ENCODE data around the gene HIPK2. TPM values are rescaled to one million over a fixed set of nuclear protein-coding genes. Genes with fewer than 3 reads are reported as not detected.

Gene HIPK2
- total RNA-seq, 2 experiments from 2014 or later, result 22.5 to 27.5 TPM

GRCh38 chr7:139635526-139636302 lies 142.1 kb downstream of the HIPK2 start:
- H3K36me3 Mint-ChIP-seq (ENCODE audit: low read depth), result peaks cover 29% of the 10 kb centered on the region
- H3K27me3 Mint-ChIP-seq, result no peaks in the 10 kb centered on the region
- H3K9me3 Mint-ChIP-seq, result peaks cover 5% of the 10 kb centered on the region
- peak overlapping the region; percentile 98 for H3K27ac Mint-ChIP-seq
- H3K4me1 Mint-ChIP-seq, result peaks cover 63% of the 10 kb centered on the region
- ChIA-PET CTCF (interaction anchor here (1.0 to 1.7 kb wide), 6 partner anchors 10 to 367 kb away, joined by 3 read pairs; no protein-coding TSS in a partner anchor), POLR2A (interaction anchor here (0.6 to 0.7 kb wide), 2 partner anchors 11 to 136 kb away, joined by 3 to 5 read pairs; no protein-coding TSS in a partner anchor)
- DNase-seq, result peak; percentile 85
- H3K4me3 Mint-ChIP-seq, result peak overlapping the region; percentile 75

DNA sequence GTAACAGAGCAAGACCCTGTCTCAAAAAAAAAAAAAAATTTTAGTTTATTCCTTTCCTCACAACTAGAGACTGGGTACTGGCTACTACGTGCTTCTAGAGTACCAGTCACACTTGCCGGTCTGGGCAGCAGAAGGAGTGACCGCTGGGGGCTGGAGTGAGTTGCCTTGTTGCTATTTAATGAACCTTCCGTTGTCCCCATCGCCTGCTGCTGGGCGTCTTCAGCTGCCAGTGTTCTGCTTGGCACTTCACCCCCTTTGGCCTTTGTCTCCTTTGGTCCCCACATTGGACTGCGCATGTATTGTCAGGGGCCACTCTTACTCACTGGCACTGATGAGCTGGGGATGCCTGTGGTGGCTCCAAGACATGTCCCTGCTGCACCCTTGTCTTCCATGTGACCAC lies 143.7 kb downstream of the HIPK2 start:
- Mint-ChIP-seq H3K9me3 (peaks cover 6% of the 10 kb centered on the region), H3K27ac (peak overlapping the region; percentile 38), H3K27me3 (no peaks in the 10 kb centered on the region), H3K4me3 (no peak overlapping the region), H3K4me1 (peaks cover 66% of the 10 kb centered on the region), H3K36me3 (ENCODE audit: low read depth) (peaks cover 42% of the 10 kb centered on the region)
- DNase-seq, result no peak
- CTCF ChIA-PET, result interaction anchor here (2.9 kb wide), 1 partner anchor 11 kb away, joined by 10 read pairs; no protein-coding TSS in a partner anchor
- POLR2A ChIA-PET, result no interaction called here

DNA sequence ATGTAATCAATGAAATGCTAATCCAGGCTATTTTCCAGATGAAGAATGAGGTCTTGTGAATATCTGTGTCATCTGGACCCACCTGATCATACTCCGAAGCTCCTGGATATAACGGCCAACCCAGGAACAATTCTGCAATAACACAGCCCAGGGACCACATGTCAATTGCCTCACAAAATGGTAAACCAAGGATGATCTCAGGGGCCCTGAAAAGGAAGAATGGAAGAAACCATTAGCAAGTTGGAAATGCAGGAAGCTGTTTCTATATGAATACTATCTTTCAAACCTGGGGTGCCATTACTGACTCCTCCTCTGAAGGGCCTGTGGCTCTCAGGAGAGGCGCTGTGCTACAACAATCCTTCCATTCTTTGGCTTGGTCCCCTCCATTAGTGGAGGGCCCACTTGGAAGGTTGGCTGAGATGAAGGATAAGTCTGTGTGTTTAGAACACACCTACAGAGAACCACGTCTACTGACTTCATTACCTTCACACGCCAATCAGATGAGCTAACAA lies 146.2 kb downstream of the HIPK2 start:
- Mint-ChIP-seq H3K4me1 (peaks cover 75% of the 10 kb centered on the region), H3K36me3 (ENCODE audit: low read depth) (peaks cover 58% of the 10 kb centered on the region), H3K27me3 (no peaks in the 10 kb centered on the region), H3K9me3 (peaks cover 11% of the 10 kb centered on the region), H3K27ac (no peak overlapping the region), H3K4me3 (no peak overlapping the region)
- ChIA-PET CTCF (interaction anchor here (1.0 to 2.9 kb wide), 7 partner anchors 11 to 629 kb away, joined by 3 to 10 read pairs (median 4); no protein-coding TSS in a partner anchor), POLR2A (no interaction called here)
- DNase-seq, result no peak

GRCh38 chr7:139630643-139631519 lies 146.9 kb downstream of the HIPK2 start:
- H3K27me3 Mint-ChIP-seq, result no peaks in the 10 kb centered on the region
- peaks cover 62% of the 10 kb centered on the region for H3K36me3 Mint-ChIP-seq (ENCODE audit: low read depth)
- CTCF ChIA-PET, result interaction anchor here (1.7 kb wide), 1 partner anchor 10 kb away, joined by 5 read pairs; no protein-coding TSS in a partner anchor
- peaks cover 75% of the 10 kb centered on the region for H3K4me1 Mint-ChIP-seq
- H3K4me3 Mint-ChIP-seq, result no peak overlapping the region
- POLR2A ChIA-PET, result no interaction called here
- H3K27ac Mint-ChIP-seq, result peak overlapping the region; percentile 82
- DNase-seq, result no peak
- peaks cover 11% of the 10 kb centered on the region for H3K9me3 Mint-ChIP-seq

DNA sequence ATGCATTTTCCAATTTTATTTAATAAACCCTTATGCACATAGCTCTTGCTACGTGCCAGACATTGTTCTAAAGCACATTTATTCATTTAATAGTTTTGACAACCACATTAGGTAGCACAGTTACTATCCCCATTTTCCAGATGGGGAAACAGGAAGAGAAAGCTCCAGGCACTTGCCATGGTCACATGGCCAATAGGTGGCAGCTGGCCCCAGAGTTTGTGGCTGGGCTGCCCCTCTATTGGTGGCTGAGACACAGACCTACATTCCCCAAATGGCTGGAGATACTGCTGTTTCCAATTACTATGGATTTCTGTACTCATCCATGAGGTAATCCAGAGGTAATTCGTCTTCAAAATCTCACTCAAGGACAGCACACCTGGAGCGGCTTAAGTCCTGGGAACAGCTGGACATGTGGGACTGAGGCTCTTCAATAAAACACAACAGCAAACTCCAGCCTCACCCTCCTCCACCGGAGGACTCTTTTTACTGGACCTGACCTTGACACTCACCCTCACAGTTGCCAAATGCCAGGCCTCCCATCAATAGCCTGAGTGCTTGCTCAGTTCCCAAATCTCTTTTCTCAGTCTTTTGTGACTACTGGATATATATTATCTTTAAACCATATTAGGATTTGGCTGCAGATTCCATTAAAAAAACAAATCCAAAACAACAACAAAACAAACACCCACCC lies 148.3 kb downstream of the HIPK2 start:
- ChIA-PET POLR2A (no interaction called here), CTCF (interaction anchor here (1.7 to 2.8 kb wide), 4 partner anchors 9 to 28 kb away, joined by 5 to 12 read pairs (median 9); no protein-coding TSS in a partner anchor)
- Mint-ChIP-seq H3K9me3 (peaks cover 11% of the 10 kb centered on the region), H3K4me3 (no peak overlapping the region), H3K36me3 (ENCODE audit: low read depth) (peaks cover 69% of the 10 kb centered on the region), H3K4me1 (peaks cover 77% of the 10 kb centered on the region), H3K27ac (peak overlapping the region; percentile 82), H3K27me3 (no peaks in the 10 kb centered on the region)
- DNase-seq, result no peak

GRCh38 chr7:139627831-139628230 lies 150.0 kb downstream of the HIPK2 start:
- Mint-ChIP-seq H3K36me3 (ENCODE audit: low read depth) (peaks cover 69% of the 10 kb centered on the region), H3K27me3 (no peaks in the 10 kb centered on the region), H3K9me3 (peaks cover 8% of the 10 kb centered on the region), H3K4me3 (no peak overlapping the region), H3K27ac (peak overlapping the region; percentile 88), H3K4me1 (peaks cover 82% of the 10 kb centered on the region)
- ChIA-PET CTCF (interaction anchor here (1.0 to 2.8 kb wide), 3 partner anchors 12 to 40 kb away, joined by 3 to 12 read pairs (median 6); no protein-coding TSS in a partner anchor), POLR2A (no interaction called here)
- no peak for DNase-seq

GRCh38 chr7:139626817-139627216 lies 151.0 kb downstream of the HIPK2 start:
- ChIA-PET POLR2A (no interaction called here), CTCF (no interaction called here)
- DNase-seq, result peak; percentile 63
- Mint-ChIP-seq H3K9me3 (peaks cover 8% of the 10 kb centered on the region), H3K4me3 (peak overlapping the region; percentile 46), H3K36me3 (ENCODE audit: low read depth) (peaks cover 68% of the 10 kb centered on the region), H3K27ac (peak overlapping the region; percentile 88), H3K4me1 (peaks cover 78% of the 10 kb centered on the region), H3K27me3 (no peaks in the 10 kb centered on the region)

- H3K27me3 Mint-ChIP-seq, result no peaks in the 10 kb centered on the region
- H3K27ac Mint-ChIP-seq, result peak overlapping the region; percentile 63
- peaks cover 2% of the 10 kb centered on the region for H3K9me3 Mint-ChIP-seq
- peaks cover 49% of the 10 kb centered on the region for H3K4me1 Mint-ChIP-seq
- H3K4me3 Mint-ChIP-seq, result no peak overlapping the region
- no peak for DNase-seq
- peaks cover 41% of the 10 kb centered on the region for H3K36me3 Mint-ChIP-seq (ENCODE audit: low read depth)
- ChIA-PET POLR2A (no interaction called here), CTCF (no interaction called here)
Observed at GRCh38 chr7:139623518-139623917, 154.3 kb downstream of the HIPK2 start.

GRCh38 chr7:139620676-139621344 lies 157.0 kb downstream of the HIPK2 start:
- CTCF ChIA-PET, result interaction anchor here (0.6 to 4.1 kb wide), 10 partner anchors 9 to 797 kb away, joined by 3 to 18 read pairs (median 4); no protein-coding TSS in a partner anchor

DNA sequence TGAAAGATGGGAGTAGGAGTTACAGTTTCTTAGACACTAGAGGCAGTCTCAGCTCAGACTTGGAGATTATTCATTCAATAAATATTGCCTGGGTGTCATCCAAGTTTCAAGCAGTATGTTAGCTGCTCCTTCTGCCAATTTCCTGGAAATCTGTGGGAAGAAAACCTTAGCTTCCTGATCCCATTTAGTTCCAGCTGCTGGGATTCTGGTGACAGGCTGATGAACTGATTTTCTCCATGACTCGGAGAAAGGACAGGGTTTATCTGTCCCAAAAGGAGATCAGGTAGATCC lies 158.5 kb downstream of the HIPK2 start:
- Mint-ChIP-seq H3K36me3 (ENCODE audit: low read depth) (peaks cover 4% of the 10 kb centered on the region), H3K9me3 (no peaks in the 10 kb centered on the region), H3K4me3 (no peak overlapping the region), H3K27me3 (no peaks in the 10 kb centered on the region), H3K4me1 (peaks cover 7% of the 10 kb centered on the region), H3K27ac (no peak overlapping the region)
- ChIA-PET POLR2A (no interaction called here), CTCF (interaction anchor here (0.9 to 4.1 kb wide), 9 partner anchors 14 to 399 kb away, joined by 3 to 18 read pairs (median 4); no protein-coding TSS in a partner anchor)
- DNase-seq, result no peak

More at GRCh38 chr7:139620676-139621344, 157.0 kb downstream of the HIPK2 start:
- Mint-ChIP-seq H3K4me3 (no peak overlapping the region), H3K36me3 (ENCODE audit: low read depth) (peaks cover 18% of the 10 kb centered on the region), H3K27ac (no peak overlapping the region), H3K4me1 (peaks cover 22% of the 10 kb centered on the region), H3K9me3 (no peaks in the 10 kb centered on the region), H3K27me3 (no peaks in the 10 kb centered on the region)
- POLR2A ChIA-PET, result interaction anchor here (0.6 kb wide), 1 partner anchor 593 kb away, joined by 3 read pairs; no protein-coding TSS in a partner anchor
- peak; percentile 67 for DNase-seq

- Mint-ChIP-seq H3K36me3 (ENCODE audit: low read depth) (peaks cover 4% of the 10 kb centered on the region), H3K27ac (no peak overlapping the region), H3K4me3 (no peak overlapping the region), H3K27me3 (no peaks in the 10 kb centered on the region), H3K4me1 (peaks cover 3% of the 10 kb centered on the region), H3K9me3 (no peaks in the 10 kb centered on the region)
- ChIA-PET POLR2A (no interaction called here), CTCF (interaction anchor here (0.9 to 4.1 kb wide), 9 partner anchors 13 to 400 kb away, joined by 3 to 18 read pairs (median 4); no protein-coding TSS in a partner anchor)
- peak; percentile 64 for DNase-seq
Observed at GRCh38 chr7:139618482-139619366, 159.1 kb downstream of the HIPK2 start.

Data from activated CD4-positive, alpha-beta T cell treated with anti-CD3 and anti-CD28 coated beads, Interleukin-2, amount 10 ng/mL, durations not matched to agents 7 days and 5 days (primary cell).